ENCODE results near the gene BCL2A1.
"Not testable (repeated sequence)": the region's sequence is repeated elsewhere in the genome, so short reads cannot be mapped to it uniquely, and the experiment has no call there.

BCL2A1 gene

GRCh38 chr15:79960502-79961212 is 10.3 kb downstream of the BCL2A1 start:
- no peak for DNase-seq (ENCODE audit: low read depth)

- no peak for DNase-seq (ENCODE audit: low read depth)
Observed at GRCh38 chr15:79957741-79958140, 13.3 kb downstream of the BCL2A1 start.

- DNase-seq (ENCODE audit: low read depth), result no peak
Observed at GRCh38 chr15:79956354-79956939, 14.5 kb downstream of the BCL2A1 start.

GRCh38 chr15:79954661-79955060 is 16.3 kb downstream of the BCL2A1 start:
- DNase-seq (ENCODE audit: low read depth), result no peak

- DNase-seq (ENCODE audit: low read depth), result no peak
Observed at GRCh38 chr15:79953951-79954444, 17.0 kb downstream of the BCL2A1 start.

GRCh38 chr15:79952329-79952728 is 18.7 kb downstream of the BCL2A1 start:
- DNase-seq (ENCODE audit: low read depth), result no peak

- DNase-seq (ENCODE audit: low read depth), result no peak
Observed at GRCh38 chr15:79950247-79950646, 20.7 kb downstream of the BCL2A1 start.

- no peak for DNase-seq (ENCODE audit: low read depth)
Observed at GRCh38 chr15:79948761-79949160, 22.2 kb downstream of the BCL2A1 start.

GRCh38 chr15:79948095-79948695 is 22.8 kb downstream of the BCL2A1 start:
- DNase-seq (ENCODE audit: low read depth), result no peak

- no peak for DNase-seq (ENCODE audit: low read depth)
Observed at GRCh38 chr15:79947009-79947408, 24.0 kb downstream of the BCL2A1 start.

GRCh38 chr15:79944622-79945021 is 26.4 kb downstream of the BCL2A1 start:
- no peak for DNase-seq (ENCODE audit: low read depth)

- no peak for DNase-seq (ENCODE audit: low read depth)
Observed at GRCh38 chr15:79943820-79944219, 27.2 kb downstream of the BCL2A1 start.

GRCh38 chr15:79942741-79943481 is 28.1 kb downstream of the BCL2A1 start:
- no peak for DNase-seq (ENCODE audit: low read depth)

- no peak for DNase-seq (ENCODE audit: low read depth)
Observed at GRCh38 chr15:79939399-79939798, 31.6 kb downstream of the BCL2A1 start.

GRCh38 chr15:79938143-79938542 is 32.9 kb downstream of the BCL2A1 start:
- no peak for DNase-seq (ENCODE audit: low read depth)

GRCh38 chr15:79935556-79936201 is 35.3 kb downstream of the BCL2A1 start:
- not testable (repeated sequence) for DNase-seq (ENCODE audit: low read depth)

GRCh38 chr15:79933231-79933630 is 37.8 kb downstream of the BCL2A1 start:
- no peak for DNase-seq (ENCODE audit: low read depth)

- no peak for DNase-seq (ENCODE audit: low read depth)
Observed at GRCh38 chr15:79932447-79932846, 38.5 kb downstream of the BCL2A1 start.

- DNase-seq (ENCODE audit: low read depth), result no peak
Observed at GRCh38 chr15:79930516-79930915, 40.5 kb downstream of the BCL2A1 start.

GRCh38 chr15:79929412-79929811 is 41.6 kb downstream of the BCL2A1 start:
- no peak for DNase-seq (ENCODE audit: low read depth)

GRCh38 chr15:79926116-79926515 is 44.9 kb downstream of the BCL2A1 start:
- not testable (repeated sequence) for DNase-seq (ENCODE audit: low read depth)

- no peak for DNase-seq (ENCODE audit: low read depth)
Observed at GRCh38 chr15:79924379-79924778, 46.6 kb downstream of the BCL2A1 start.
